HEK293T (cell line): ENCODE results near the gene CCN5.

ENCODE experiments used
- CTCF ChIA-PET: fragments of 350-600 bp; formaldehyde crosslinking; extraction: SDS; loops from one replicate; lab custom pipeline; 2021; ENCODE audit warnings: antibody characterized with exemption, inconsistent platforms; lab: Yijun Ruan, JAX
- POLR2A ChIA-PET: fragments of 350-600 bp; formaldehyde crosslinking; extraction: SDS; loops from one replicate; lab custom pipeline; 2020; ENCODE audit warnings: antibody characterized with exemption, inconsistent platforms; lab: Yijun Ruan, JAX
- DNase-seq: peaks from one replicate; pipeline ENCODE4 v3.0.0; 2012; ENCODE audit warnings: mixed read lengths; ENCODE audit errors: extremely low spot score
- ARNT ChIP-seq: fragments of 450-650 bp; IDR thresholded peaks from 2 replicates; pipeline ENCODE4 v1.6.1; 2017; ENCODE audit warnings: mild to moderate bottlenecking
- BHLHE40 ChIP-seq: fragments of 450-650 bp; IDR thresholded peaks from 2 replicates; pipeline ENCODE4 v1.6.1; 2016; ENCODE audit warnings: mild to moderate bottlenecking, moderate library complexity, borderline replicate concordance
- CTBP1 ChIP-seq: fragments of 450-650 bp; IDR thresholded peaks from 2 replicates; pipeline ENCODE4 v1.6.1; 2016; ENCODE audit warnings: borderline replicate concordance
- ELF4 ChIP-seq: fragments of 450-650 bp; IDR thresholded peaks from 2 replicates; pipeline ENCODE4 v1.6.1; 2017; ENCODE audit warnings: antibody characterized with exemption
- FOXA1 ChIP-seq: fragments of 450-650 bp; IDR thresholded peaks from 2 replicates; pipeline ENCODE4 v1.6.1; 2016; ENCODE audit warnings: mild to moderate bottlenecking
- FOXK2 ChIP-seq: fragments of 450-650 bp; IDR thresholded peaks from 2 replicates; pipeline ENCODE4 v1.6.1; 2016; ENCODE audit warnings: mild to moderate bottlenecking
- FOXM1 ChIP-seq: fragments of 450-650 bp; IDR thresholded peaks from 2 replicates; pipeline ENCODE4 v1.6.1; 2017; ENCODE audit warnings: mild to moderate bottlenecking, borderline replicate concordance
- HDGF ChIP-seq: fragments of 450-650 bp; IDR thresholded peaks from 2 replicates; pipeline ENCODE4 v1.6.1; 2017; ENCODE audit warnings: antibody characterized with exemption, borderline replicate concordance
- L3MBTL2 ChIP-seq: fragments of 450-650 bp; conservative IDR thresholded peaks from 2 replicates; pipeline ENCODE4 v1.6.1; 2016; ENCODE audit warnings: mild to moderate bottlenecking
- LEF1 ChIP-seq: fragments of 450-650 bp; IDR thresholded peaks from 2 replicates; pipeline ENCODE4 v1.6.1; 2017; ENCODE audit warnings: mild to moderate bottlenecking, borderline replicate concordance
- NFRKB ChIP-seq: fragments of 450-650 bp; IDR thresholded peaks from 2 replicates; pipeline ENCODE4 v1.6.1; 2016; ENCODE audit warnings: mild to moderate bottlenecking, moderate library complexity
- PKNOX1 ChIP-seq: fragments of 450-650 bp; IDR thresholded peaks from 2 replicates; pipeline ENCODE4 v1.6.1; 2016
- SP1 ChIP-seq: fragments of 450-650 bp; IDR thresholded peaks from 2 replicates; pipeline ENCODE4 v1.6.1; 2017
- SUZ12 ChIP-seq: fragments of 450-650 bp; IDR thresholded peaks from 2 replicates; pipeline ENCODE4 v1.6.1; 2016; ENCODE audit warnings: mild to moderate bottlenecking
- TARDBP ChIP-seq: fragments of 450-650 bp; IDR thresholded peaks from 2 replicates; pipeline ENCODE4 v1.6.1; 2016
- ZNF384 ChIP-seq: fragments of 450-650 bp; IDR thresholded peaks from 2 replicates; pipeline ENCODE4 v1.6.1; 2016

CCN5 gene

GRCh38 chr20:44681796-44682566 is 33.2 kb upstream of the CCN5 start:
- no peak for TF ChIP-seq ARNT
- CTCF ChIA-PET: interaction anchor here (2.5 kb wide), 1 partner anchor 185 kb away, joined by 8 read pairs; no protein-coding TSS in a partner anchor
- no peak for DNase-seq
- POLR2A ChIA-PET: no interaction called here

- ChIA-PET CTCF (interaction anchor here (0.6 to 3.6 kb wide), 10 partner anchors 9 to 213 kb away, joined by 3 to 28 read pairs (median 4); no protein-coding TSS in a partner anchor), POLR2A (interaction anchor here (0.8 kb wide), 1 partner anchor 32 kb away, joined by 4 read pairs; the partner anchor contains the start of gene ADA)
- peak; percentile 76 for DNase-seq
- no peak for TF ChIP-seq PKNOX1
- TF ChIP-seq FOXK2: no peak
- no peak for TF ChIP-seq NFRKB
Observed at GRCh38 chr20:44683263-44684046, 31.7 kb upstream of the CCN5 start.

- TF ChIP-seq FOXM1 (no peak), FOXK2 (no peak), LEF1 (no peak), ZNF384 (no peak)
- ChIA-PET CTCF (interaction anchor here (0.6 to 3.6 kb wide), 9 partner anchors 19 to 182 kb away, joined by 3 to 28 read pairs (median 6); no protein-coding TSS in a partner anchor), POLR2A (no interaction called here)
- no peak for DNase-seq
Observed at GRCh38 chr20:44684047-44684967, 30.9 kb upstream of the CCN5 start.

GRCh38 chr20:44686934-44687333 is 28.2 kb upstream of the CCN5 start:
- TF ChIP-seq SUZ12: no peak
- no peak for TF ChIP-seq ELF4
- no peak for TF ChIP-seq FOXM1
- no peak for TF ChIP-seq CTBP1
- TF ChIP-seq LEF1: no peak
- TF ChIP-seq ZNF384: no peak
- no peak for TF ChIP-seq FOXA1
- TF ChIP-seq ARNT: no peak
- TF ChIP-seq FOXK2: no peak
- no peak for TF ChIP-seq BHLHE40
- TF ChIP-seq TARDBP: no peak
- no peak for TF ChIP-seq L3MBTL2
- TF ChIP-seq NFRKB: no peak
- no peak for TF ChIP-seq PKNOX1
- no peak for TF ChIP-seq SP1
- no peak for TF ChIP-seq HDGF
- no peak for DNase-seq
- ChIA-PET CTCF (no interaction called here), POLR2A (no interaction called here)

- TF ChIP-seq HDGF: no peak
- TF ChIP-seq ARNT: no peak
- TF ChIP-seq ELF4: no peak
- TF ChIP-seq SUZ12: no peak
- TF ChIP-seq FOXK2: no peak
- no peak for TF ChIP-seq PKNOX1
- no peak for TF ChIP-seq LEF1
- no peak for TF ChIP-seq FOXA1
- no peak for TF ChIP-seq ZNF384
- TF ChIP-seq TARDBP: no peak
- TF ChIP-seq L3MBTL2: no peak
- TF ChIP-seq NFRKB: no peak
- no peak for TF ChIP-seq FOXM1
- no peak for TF ChIP-seq CTBP1
- no peak for TF ChIP-seq SP1
- no peak for TF ChIP-seq BHLHE40
- POLR2A ChIA-PET: no interaction called here
- CTCF ChIA-PET: no interaction called here
- DNase-seq: no peak
Observed at GRCh38 chr20:44688053-44688625, 27.0 kb upstream of the CCN5 start.
